ENCODE results near the gene CASP7.

Gene CASP7

GRCh38 chr10:113695691-113696090, 16.0 kb downstream of the CASP7 start:
- no peak overlapping the region for H2BK15ac ChIP-seq (replicated peaks; ENCODE audit: low read depth)
- H3K18ac ChIP-seq (ENCODE audit: low read length): no peak overlapping the region
- H3K9ac ChIP-seq (ENCODE audit: low read length): no peak overlapping the region
- no peaks in the 10 kb centered on the region for H3K79me2 ChIP-seq (ENCODE audit: control insufficient read depth, insufficient read depth, low read length)
- no peaks in the 10 kb centered on the region for H3K27me3 ChIP-seq (ENCODE audit: insufficient read depth, low read length, poor library complexity)
- no peak overlapping the region for H3K4me2 ChIP-seq (ENCODE audit: low read length)
- H3K4me3 ChIP-seq (ENCODE audit: low read length): no peak overlapping the region
- no CpG with 5 or more reads among the region's 1 CpG for WGBS (ENCODE audit: extremely low coverage, insufficient coverage, low lambda C conversion rate)
- no peak overlapping the region for H4K8ac ChIP-seq (ENCODE audit: low read depth, low read length)
- no peak for DNase-seq
- no peak overlapping the region for H2BK5ac ChIP-seq (ENCODE audit: low read length)
- no peak overlapping the region for H2BK120ac ChIP-seq (ENCODE audit: low read depth, low read length)
- no peak overlapping the region for H2AK5ac ChIP-seq (ENCODE audit: low read length)
- H4K5ac ChIP-seq (ENCODE audit: low read length): no peak overlapping the region
- no peak overlapping the region for H3K23ac ChIP-seq (ENCODE audit: low read length)
- no peak overlapping the region for H3K4ac ChIP-seq (ENCODE audit: low read depth, low read length)
- H3K36me3 ChIP-seq (ENCODE audit: control insufficient read depth, insufficient read depth, low read length): no peaks in the 10 kb centered on the region
- no peaks in the 10 kb centered on the region for H3K4me1 ChIP-seq (ENCODE audit: control insufficient read depth, low read depth, low read length)
- H3K27ac ChIP-seq (ENCODE audit: low read depth, low read length): no peak overlapping the region
- H3K56ac ChIP-seq (ENCODE audit: low read length): no peak overlapping the region
- H3K79me1 ChIP-seq (ENCODE audit: low read length): no peaks in the 10 kb centered on the region

GRCh38 chr10:113697595-113697994, 17.9 kb downstream of the CASP7 start:
- Histone ChIP-seq H4K8ac (ENCODE audit: low read depth, low read length) (no peak overlapping the region), H3K36me3 (ENCODE audit: control insufficient read depth, insufficient read depth, low read length) (no peaks in the 10 kb centered on the region), H3K79me1 (ENCODE audit: low read length) (no peaks in the 10 kb centered on the region), H3K4me2 (ENCODE audit: low read length) (no peak overlapping the region), H3K79me2 (ENCODE audit: control insufficient read depth, insufficient read depth, low read length) (no peaks in the 10 kb centered on the region), H3K18ac (ENCODE audit: low read length) (no peak overlapping the region), H3K56ac (ENCODE audit: low read length) (no peak overlapping the region), H2BK120ac (ENCODE audit: low read depth, low read length) (no peak overlapping the region), H3K4ac (ENCODE audit: low read depth, low read length) (no peak overlapping the region), H3K4me3 (ENCODE audit: low read length) (no peak overlapping the region), H2AK5ac (ENCODE audit: low read length) (no peak overlapping the region), H3K27me3 (ENCODE audit: insufficient read depth, low read length, poor library complexity) (no peaks in the 10 kb centered on the region), H3K9ac (ENCODE audit: low read length) (no peak overlapping the region), H2BK15ac (replicated peaks; ENCODE audit: low read depth) (no peak overlapping the region), H3K4me1 (ENCODE audit: control insufficient read depth, low read depth, low read length) (no peaks in the 10 kb centered on the region), H4K5ac (ENCODE audit: low read length) (no peak overlapping the region), H3K23ac (ENCODE audit: low read length) (no peak overlapping the region), H3K27ac (ENCODE audit: low read depth, low read length) (no peak overlapping the region), H2BK5ac (ENCODE audit: low read length) (no peak overlapping the region)
- no CpG with 5 or more reads among the region's 3 CpGs for WGBS (ENCODE audit: extremely low coverage, insufficient coverage, low lambda C conversion rate)
- DNase-seq: no peak

DNA sequence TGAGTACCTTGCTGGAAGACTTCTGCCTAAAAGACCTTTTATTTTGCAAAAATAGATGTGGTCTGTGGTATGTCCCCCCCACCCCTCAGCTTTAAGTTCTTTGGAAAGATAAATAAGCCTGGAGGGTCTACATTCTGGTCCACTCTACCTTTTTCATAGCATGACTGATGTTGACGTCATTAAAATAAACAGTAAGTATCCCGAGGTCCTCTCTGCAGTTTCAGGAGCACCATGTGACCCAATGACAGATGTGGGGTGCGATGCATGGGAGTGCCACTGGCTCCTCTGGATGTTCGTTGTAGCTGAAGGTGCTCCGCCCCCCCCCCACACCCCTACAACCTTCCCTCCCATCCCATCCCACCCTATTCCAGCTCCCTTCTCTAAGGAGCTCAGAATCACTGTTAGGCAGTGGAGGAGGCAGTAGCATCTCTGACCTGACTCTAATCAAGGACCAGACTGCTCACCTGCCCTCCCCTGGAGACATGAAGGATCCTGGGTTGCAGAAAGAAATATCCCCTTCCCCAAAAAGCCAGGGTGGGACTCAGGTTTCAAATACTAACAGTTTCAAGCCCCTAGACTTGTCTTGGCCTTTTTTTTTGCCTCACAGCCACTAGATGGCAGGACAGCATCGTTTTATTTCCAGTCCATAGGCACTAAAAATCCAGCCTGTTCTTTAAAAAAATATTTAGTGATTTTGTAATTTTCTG, 25.1 kb downstream of the CASP7 start:
- peaks cover 6% of the 10 kb centered on the region for H3K4me1 ChIP-seq (ENCODE audit: control insufficient read depth, low read depth, low read length)
- H3K4me2 ChIP-seq (ENCODE audit: low read length): no peak overlapping the region
- H3K36me3 ChIP-seq (ENCODE audit: control insufficient read depth, insufficient read depth, low read length): no peaks in the 10 kb centered on the region
- H3K79me1 ChIP-seq (ENCODE audit: low read length): no peaks in the 10 kb centered on the region
- H3K9ac ChIP-seq (ENCODE audit: low read length): no peak overlapping the region
- H4K5ac ChIP-seq (ENCODE audit: low read length): no peak overlapping the region
- no peak overlapping the region for H4K8ac ChIP-seq (ENCODE audit: low read depth, low read length)
- H3K27ac ChIP-seq (ENCODE audit: low read depth, low read length): no peak overlapping the region
- no peak overlapping the region for H3K23ac ChIP-seq (ENCODE audit: low read length)
- peak; percentile 66 for DNase-seq
- no peak overlapping the region for H3K18ac ChIP-seq (ENCODE audit: low read length)
- no peak overlapping the region for H3K4me3 ChIP-seq (ENCODE audit: low read length)
- H2BK15ac ChIP-seq (replicated peaks; ENCODE audit: low read depth): no peak overlapping the region
- H3K79me2 ChIP-seq (ENCODE audit: control insufficient read depth, insufficient read depth, low read length): no peaks in the 10 kb centered on the region
- H2AK5ac ChIP-seq (ENCODE audit: low read length): no peak overlapping the region
- H3K4ac ChIP-seq (ENCODE audit: low read depth, low read length): no peak overlapping the region
- no peaks in the 10 kb centered on the region for H3K27me3 ChIP-seq (ENCODE audit: insufficient read depth, low read length, poor library complexity)
- no peak overlapping the region for H2BK120ac ChIP-seq (ENCODE audit: low read depth, low read length)
- H3K56ac ChIP-seq (ENCODE audit: low read length): no peak overlapping the region
- WGBS (ENCODE audit: extremely low coverage, insufficient coverage, low lambda C conversion rate): no CpG with 5 or more reads among the region's 6 CpGs
- no peak overlapping the region for H2BK5ac ChIP-seq (ENCODE audit: low read length)

- no peak overlapping the region for H3K23ac ChIP-seq (ENCODE audit: low read length)
- no peak overlapping the region for H2BK15ac ChIP-seq (replicated peaks; ENCODE audit: low read depth)
- no peak overlapping the region for H2BK5ac ChIP-seq (ENCODE audit: low read length)
- H3K18ac ChIP-seq (ENCODE audit: low read length): no peak overlapping the region
- H3K56ac ChIP-seq (ENCODE audit: low read length): no peak overlapping the region
- H3K4me2 ChIP-seq (ENCODE audit: low read length): no peak overlapping the region
- no peak overlapping the region for H3K9ac ChIP-seq (ENCODE audit: low read length)
- no peaks in the 10 kb centered on the region for H3K79me2 ChIP-seq (ENCODE audit: control insufficient read depth, insufficient read depth, low read length)
- H2BK120ac ChIP-seq (ENCODE audit: low read depth, low read length): no peak overlapping the region
- no peak for DNase-seq
- peaks cover 8% of the 10 kb centered on the region for H3K4me1 ChIP-seq (ENCODE audit: control insufficient read depth, low read depth, low read length)
- H2AK5ac ChIP-seq (ENCODE audit: low read length): no peak overlapping the region
- H4K5ac ChIP-seq (ENCODE audit: low read length): no peak overlapping the region
- H3K27ac ChIP-seq (ENCODE audit: low read depth, low read length): no peak overlapping the region
- no peak overlapping the region for H4K8ac ChIP-seq (ENCODE audit: low read depth, low read length)
- H3K27me3 ChIP-seq (ENCODE audit: insufficient read depth, low read length, poor library complexity): no peaks in the 10 kb centered on the region
- no peak overlapping the region for H3K4me3 ChIP-seq (ENCODE audit: low read length)
- no peaks in the 10 kb centered on the region for H3K36me3 ChIP-seq (ENCODE audit: control insufficient read depth, insufficient read depth, low read length)
- H3K4ac ChIP-seq (ENCODE audit: low read depth, low read length): no peak overlapping the region
- H3K79me1 ChIP-seq (ENCODE audit: low read length): no peaks in the 10 kb centered on the region
These were observed 25.6 kb downstream of the CASP7 start for GRCh38 chr10:113705344-113705652.

DNA sequence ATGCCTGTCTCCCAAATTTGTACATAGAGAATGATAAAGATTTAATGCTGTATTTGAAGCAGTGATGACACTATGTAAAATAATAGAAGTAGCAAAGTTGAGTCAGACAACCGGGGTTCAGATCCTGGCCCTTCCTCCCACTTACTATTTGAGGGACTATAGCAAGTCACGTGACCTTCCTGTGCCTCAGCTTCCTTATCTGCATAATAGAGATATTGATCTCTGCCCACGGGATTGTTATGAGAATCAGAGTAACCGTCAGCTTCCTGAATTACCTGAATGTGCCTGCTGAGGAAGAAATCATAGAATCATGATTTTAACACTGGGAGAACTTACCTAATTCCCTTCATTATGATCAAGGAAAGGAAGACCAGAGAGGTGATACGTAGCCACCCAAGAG, 26.9 kb downstream of the CASP7 start:
- Histone ChIP-seq H3K4me3 (ENCODE audit: low read length) (no peak overlapping the region), H3K79me2 (ENCODE audit: control insufficient read depth, insufficient read depth, low read length) (no peaks in the 10 kb centered on the region), H3K9ac (ENCODE audit: low read length) (no peak overlapping the region), H3K79me1 (ENCODE audit: low read length) (no peaks in the 10 kb centered on the region), H3K4ac (ENCODE audit: low read depth, low read length) (no peak overlapping the region), H2AK5ac (ENCODE audit: low read length) (no peak overlapping the region), H4K8ac (ENCODE audit: low read depth, low read length) (no peak overlapping the region), H4K5ac (ENCODE audit: low read length) (no peak overlapping the region), H3K27ac (ENCODE audit: low read depth, low read length) (no peak overlapping the region), H2BK15ac (replicated peaks; ENCODE audit: low read depth) (no peak overlapping the region), H3K4me1 (ENCODE audit: control insufficient read depth, low read depth, low read length) (peaks cover 14% of the 10 kb centered on the region), H2BK5ac (ENCODE audit: low read length) (no peak overlapping the region), H2BK120ac (ENCODE audit: low read depth, low read length) (no peak overlapping the region), H3K56ac (ENCODE audit: low read length) (no peak overlapping the region), H3K27me3 (ENCODE audit: insufficient read depth, low read length, poor library complexity) (no peaks in the 10 kb centered on the region), H3K36me3 (ENCODE audit: control insufficient read depth, insufficient read depth, low read length) (no peaks in the 10 kb centered on the region), H3K4me2 (ENCODE audit: low read length) (no peak overlapping the region), H3K18ac (ENCODE audit: low read length) (no peak overlapping the region), H3K23ac (ENCODE audit: low read length) (no peak overlapping the region)
- no peak for DNase-seq
- no CpG with 5 or more reads among the region's 5 CpGs for WGBS (ENCODE audit: extremely low coverage, insufficient coverage, low lambda C conversion rate)

DNA sequence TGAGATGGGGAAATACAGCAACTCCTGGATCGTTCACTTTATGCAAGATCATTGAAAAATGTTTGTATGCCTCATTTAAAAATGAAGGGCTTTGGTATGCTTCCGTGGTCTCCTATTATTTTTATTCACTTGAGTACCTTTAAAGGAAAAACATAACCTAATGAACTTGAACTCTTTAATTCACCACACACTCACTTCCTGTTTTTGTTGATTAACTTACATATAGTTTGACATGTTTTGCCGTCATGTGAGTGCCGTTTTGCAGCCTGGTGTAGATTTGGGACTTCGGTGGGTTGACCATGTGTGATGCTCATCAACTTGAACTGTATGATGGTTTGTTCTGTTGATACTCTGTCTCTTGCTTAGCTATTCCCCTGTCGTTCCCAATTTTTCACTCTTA, 28.9 kb downstream of the CASP7 start:
- H3K18ac ChIP-seq (ENCODE audit: low read length): no peak overlapping the region
- H4K5ac ChIP-seq (ENCODE audit: low read length): no peak overlapping the region
- no peak overlapping the region for H3K4me3 ChIP-seq (ENCODE audit: low read length)
- H3K56ac ChIP-seq (ENCODE audit: low read length): no peak overlapping the region
- H3K79me2 ChIP-seq (ENCODE audit: control insufficient read depth, insufficient read depth, low read length): no peaks in the 10 kb centered on the region
- no peak overlapping the region for H3K9ac ChIP-seq (ENCODE audit: low read length)
- WGBS (ENCODE audit: extremely low coverage, insufficient coverage, low lambda C conversion rate): no CpG with 5 or more reads among the region's 6 CpGs
- no peak overlapping the region for H3K4me2 ChIP-seq (ENCODE audit: low read length)
- no peak overlapping the region for H2AK5ac ChIP-seq (ENCODE audit: low read length)
- H3K4me1 ChIP-seq (ENCODE audit: control insufficient read depth, low read depth, low read length): peaks cover 16% of the 10 kb centered on the region
- no peaks in the 10 kb centered on the region for H3K79me1 ChIP-seq (ENCODE audit: low read length)
- H2BK15ac ChIP-seq (replicated peaks; ENCODE audit: low read depth): no peak overlapping the region
- no peak overlapping the region for H3K4ac ChIP-seq (ENCODE audit: low read depth, low read length)
- no peaks in the 10 kb centered on the region for H3K27me3 ChIP-seq (ENCODE audit: insufficient read depth, low read length, poor library complexity)
- no peak for DNase-seq
- H4K8ac ChIP-seq (ENCODE audit: low read depth, low read length): no peak overlapping the region
- no peak overlapping the region for H2BK120ac ChIP-seq (ENCODE audit: low read depth, low read length)
- no peak overlapping the region for H3K27ac ChIP-seq (ENCODE audit: low read depth, low read length)
- H3K36me3 ChIP-seq (ENCODE audit: control insufficient read depth, insufficient read depth, low read length): no peaks in the 10 kb centered on the region
- no peak overlapping the region for H3K23ac ChIP-seq (ENCODE audit: low read length)
- no peak overlapping the region for H2BK5ac ChIP-seq (ENCODE audit: low read length)
